Measurements from ENCODE around the gene DKK1.

Gene DKK1

GRCh38 chr10:52313933-52314821 is at the start of gene DKK1:
Gene DKK1, plus strand, starts transcription at chr10:52314281. Its CDS starts 154 bp downstream, at chr10:52314435.
- DNase-seq = peak; percentile 19

GRCh38 chr10:52265131-52265926 is 48.8 kb upstream of the DKK1 start:
- no peak for DNase-seq

GRCh38 chr10:52266858-52267257 is 47.2 kb upstream of the DKK1 start:
- no peak for DNase-seq

- DNase-seq = no peak
Observed at GRCh38 chr10:52268790-52269189, 45.3 kb upstream of the DKK1 start.

DNA sequence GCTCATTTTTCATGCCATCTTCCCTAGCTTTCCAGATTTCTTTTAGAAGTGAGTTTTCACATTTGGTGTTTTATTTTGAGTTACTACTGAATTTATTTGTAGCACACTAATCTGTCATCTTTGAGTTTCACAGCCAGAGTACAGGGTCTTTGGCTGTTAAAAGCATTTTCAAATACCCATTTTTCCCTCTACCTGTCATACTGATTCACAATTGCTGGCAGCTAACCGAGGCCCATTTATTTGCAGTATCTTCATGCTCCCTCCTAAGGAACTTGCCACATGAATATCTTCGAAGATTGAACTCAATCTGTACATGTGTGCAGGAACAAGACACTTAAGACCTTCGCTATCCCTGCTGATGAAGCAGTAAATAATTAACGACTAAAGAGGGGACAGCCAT is 44.8 kb upstream of the DKK1 start:
- DNase-seq = no peak

- DNase-seq = no peak
Observed at GRCh38 chr10:52276163-52276562, 37.9 kb upstream of the DKK1 start.

GRCh38 chr10:52276986-52277385 is 37.1 kb upstream of the DKK1 start:
- no peak for DNase-seq

DNA sequence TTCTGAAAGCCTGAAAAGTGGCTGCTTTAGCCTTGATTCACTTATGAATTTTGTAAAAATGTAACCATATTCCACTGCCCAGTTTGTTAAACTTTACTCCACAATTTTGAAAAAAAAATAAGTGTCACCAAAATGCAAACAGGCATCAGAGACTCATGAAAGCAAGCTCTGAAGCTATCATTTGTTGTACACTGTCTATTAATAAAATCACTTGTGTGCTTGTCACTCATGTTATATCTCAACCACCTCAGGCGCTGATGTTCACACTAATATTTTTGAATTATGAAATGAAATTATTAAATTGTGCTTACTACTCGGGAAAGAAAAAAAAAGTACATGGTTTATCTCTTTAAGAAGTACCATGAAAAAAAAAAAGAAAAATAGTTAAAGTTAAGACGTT is 34.5 kb upstream of the DKK1 start:
- no peak for DNase-seq

- DNase-seq = no peak
Observed at GRCh38 chr10:52280051-52280450, 34.0 kb upstream of the DKK1 start.

- DNase-seq = no peak
Observed at GRCh38 chr10:52283174-52283573, 30.9 kb upstream of the DKK1 start.

DNA sequence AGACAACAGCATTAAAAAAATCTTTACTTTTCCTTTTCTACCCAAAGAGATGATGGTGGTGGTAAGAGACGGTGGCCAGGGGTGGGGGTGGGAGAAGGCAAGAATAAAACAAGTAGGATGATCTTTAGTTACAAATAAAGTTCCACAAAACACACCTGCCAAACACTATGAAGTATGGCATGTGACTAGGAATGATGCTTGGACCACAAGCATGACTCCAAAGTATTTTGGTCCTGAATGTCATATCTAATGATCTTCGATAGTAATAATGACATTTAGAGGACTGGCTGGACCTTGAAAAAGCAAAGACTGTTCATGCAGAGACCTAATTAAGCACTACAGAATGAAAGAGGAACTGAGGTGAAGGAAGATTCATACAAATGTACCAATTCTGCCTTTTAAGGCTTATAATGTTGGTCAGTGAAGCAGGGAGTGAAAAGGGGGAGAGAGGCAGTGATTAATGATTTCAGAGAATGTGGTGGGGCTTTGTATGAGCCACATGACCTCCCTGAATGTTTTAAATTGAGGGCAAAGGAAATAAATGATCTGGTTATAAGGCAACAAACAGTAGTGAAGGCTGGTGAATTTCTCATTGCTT is 29.6 kb upstream of the DKK1 start:
- no peak for DNase-seq

DNA sequence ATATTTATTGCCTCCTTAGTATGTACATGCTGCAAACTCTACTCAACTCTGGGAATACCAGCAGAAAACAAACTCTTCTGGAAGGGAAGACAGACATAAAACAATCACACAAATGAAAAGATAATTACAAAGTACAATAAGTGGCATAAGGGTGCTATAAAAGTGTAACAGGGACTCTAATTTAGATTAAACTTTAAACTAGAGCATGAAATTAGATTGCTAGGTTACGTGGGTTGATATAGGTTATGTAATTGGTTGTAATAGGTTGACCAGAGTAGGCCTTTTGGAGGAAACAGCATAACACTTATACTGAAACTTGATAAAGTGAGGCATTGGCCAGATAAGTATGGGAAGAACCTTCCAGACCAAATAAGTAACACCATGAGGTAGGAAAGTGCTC is 26.2 kb upstream of the DKK1 start:
- DNase-seq = no peak

GRCh38 chr10:52297747-52298146 is 16.3 kb upstream of the DKK1 start:
- DNase-seq = no peak

DNA sequence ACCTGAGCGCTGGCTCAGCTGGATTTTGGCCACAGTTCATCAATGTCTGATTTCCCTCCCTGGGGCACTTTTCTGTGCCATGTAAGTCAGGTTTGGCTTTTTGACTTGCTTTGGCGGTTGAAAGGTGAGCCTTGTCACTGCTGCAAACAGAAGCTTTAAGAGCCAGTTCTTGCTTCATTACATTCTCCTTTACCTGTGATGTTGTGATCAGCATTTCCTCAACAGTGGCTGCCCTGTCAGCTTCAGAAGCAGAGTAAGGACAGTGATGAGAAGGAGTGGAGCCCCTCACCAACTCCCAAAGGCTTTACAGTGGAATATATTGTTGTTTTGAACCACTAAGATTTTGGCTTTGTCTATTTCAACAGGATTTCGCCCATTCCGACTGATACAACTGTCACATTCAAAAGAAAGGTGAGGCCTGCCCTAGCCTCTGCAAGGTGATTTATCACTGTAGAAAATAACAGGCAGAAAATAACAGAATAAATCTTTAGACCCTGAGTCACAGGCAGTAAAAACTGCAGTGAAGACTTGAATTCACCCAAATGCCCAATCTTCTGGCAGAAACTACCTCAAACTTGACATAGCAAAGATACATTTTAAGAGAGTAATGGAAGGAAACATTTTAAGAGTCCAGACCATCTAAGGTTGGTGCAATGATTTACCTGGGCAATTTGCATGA is 13.3 kb upstream of the DKK1 start:
- no peak for DNase-seq

- DNase-seq = peak; percentile 29
Observed at GRCh38 chr10:52308251-52309031, 5.6 kb upstream of the DKK1 start.

GRCh38 chr10:52312942-52313255 is 1.2 kb upstream of the DKK1 start:
- peak; percentile 3 for DNase-seq

DNA sequence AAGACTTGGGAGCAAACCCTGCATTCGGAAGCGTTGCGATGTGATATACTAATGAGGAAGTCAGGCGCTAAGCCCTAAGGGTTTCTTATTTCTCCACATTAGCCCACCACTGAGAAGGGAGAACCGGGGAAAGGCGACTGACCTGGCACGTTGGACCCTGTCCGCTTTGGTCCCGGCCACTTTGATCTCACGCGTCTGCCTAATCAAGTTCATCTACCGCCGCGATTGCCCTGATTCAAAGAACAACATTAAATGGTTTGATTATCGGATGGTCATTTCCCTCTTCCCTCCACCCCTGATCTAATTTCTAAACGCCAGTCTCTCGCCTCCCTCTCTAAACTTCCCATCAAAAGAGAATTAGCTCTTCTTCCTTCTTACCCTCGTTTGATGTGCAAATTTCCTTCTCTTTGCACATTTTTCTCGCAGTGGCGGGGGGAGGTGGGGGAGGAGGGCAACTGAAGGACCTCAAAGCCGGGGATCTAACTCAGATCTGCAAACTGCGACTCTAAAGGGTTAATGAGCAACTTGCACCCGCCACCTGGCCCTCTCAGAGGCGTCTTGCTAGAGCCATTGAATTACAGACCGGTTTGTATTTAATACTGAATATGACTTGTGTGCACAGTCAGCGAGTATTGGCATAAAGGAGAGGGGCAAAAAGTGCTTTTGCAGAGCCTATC is 687 bp upstream of the DKK1 start:
- DNase-seq = no peak

DNA sequence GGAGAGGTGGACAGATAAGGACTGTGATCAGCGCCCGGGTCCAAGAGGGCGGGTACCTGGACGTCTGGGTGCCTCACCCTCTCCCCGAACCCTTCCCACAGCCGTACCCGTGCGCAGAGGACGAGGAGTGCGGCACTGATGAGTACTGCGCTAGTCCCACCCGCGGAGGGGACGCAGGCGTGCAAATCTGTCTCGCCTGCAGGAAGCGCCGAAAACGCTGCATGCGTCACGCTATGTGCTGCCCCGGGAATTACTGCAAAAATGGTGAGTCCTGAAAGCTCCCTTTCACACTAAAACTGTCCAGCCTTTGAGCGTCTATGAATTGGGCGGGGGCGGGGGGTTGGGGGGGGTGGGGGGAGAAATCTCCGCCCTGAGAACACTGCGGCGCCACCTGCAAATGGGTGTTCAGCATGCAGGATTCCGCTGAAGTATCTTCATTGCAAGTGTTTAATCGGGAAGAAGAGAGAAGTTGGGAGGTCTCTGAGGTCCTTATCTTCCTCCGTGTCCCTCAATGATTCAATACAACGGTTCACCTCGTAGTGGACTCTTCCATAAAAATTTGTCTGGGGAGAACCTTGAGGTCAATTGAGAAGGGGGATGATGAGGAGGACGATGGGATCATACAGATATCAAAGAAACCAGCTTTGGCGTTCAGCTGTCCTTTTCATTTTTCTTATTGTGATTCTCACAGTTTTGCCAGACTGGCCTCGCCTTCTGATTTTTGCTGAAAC is 906 bp downstream of the DKK1 start:
- no peak for DNase-seq

DNA sequence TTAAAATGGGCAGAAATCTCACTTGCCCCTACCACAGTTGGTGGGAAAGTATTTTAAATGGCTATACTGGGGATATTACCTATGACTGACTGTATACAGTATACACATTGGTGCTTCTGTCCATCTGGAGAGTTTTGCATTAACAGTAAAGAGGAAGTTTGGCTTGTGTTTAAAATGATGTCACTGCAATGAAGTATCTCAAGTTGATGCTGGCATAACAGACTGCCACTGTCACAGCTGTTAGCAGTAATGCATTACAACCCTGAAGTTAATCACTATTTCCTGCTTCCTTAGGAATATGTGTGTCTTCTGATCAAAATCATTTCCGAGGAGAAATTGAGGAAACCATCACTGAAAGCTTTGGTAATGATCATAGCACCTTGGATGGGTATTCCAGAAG is 1.9 kb downstream of the DKK1 start:
- DNase-seq = peak; percentile 5

- no peak for DNase-seq
Observed at GRCh38 chr10:52316500-52316899, 2.4 kb downstream of the DKK1 start.

- DNase-seq = no peak
Observed at GRCh38 chr10:52318136-52318701, 4.1 kb downstream of the DKK1 start.
